Epithelial cell of proximal tubule (primary cell): ENCODE measurements around the gene HDDC3. TPM values are rescaled to one million over a fixed set of nuclear protein-coding genes. Genes with fewer than 3 reads are reported as not detected.
A peak's percentile ranks its signal among the peaks of the same experiment; 100 is the strongest.

Source experiments
- DNase-seq: peaks from one replicate; pipeline ENCODE4 v3.0.0-alpha.2; 2011; ENCODE audit warnings: low read depth
- H3K4me3 ChIP-seq: 2 replicates; pipeline ENCODE4 v1.5.1; 2011; ENCODE audit warnings: low read depth, mild to moderate bottlenecking, low read length
- total RNA-seq: library from RNA; depleted of rRNA; stranded (reverse); fragments of >200 nt; gene quantifications from 2 replicates; pipeline ENCODE4 v1.2.3, GENCODE V29; 2015
- TF ChIP-seq, protein P1 (sequence below): conservative IDR thresholded peaks from 2 replicates; pipeline ENCODE4 v1.5.1; 2012; ENCODE audit warnings: low read depth, mild to moderate bottlenecking, low read length

HDDC3 gene, protein sequence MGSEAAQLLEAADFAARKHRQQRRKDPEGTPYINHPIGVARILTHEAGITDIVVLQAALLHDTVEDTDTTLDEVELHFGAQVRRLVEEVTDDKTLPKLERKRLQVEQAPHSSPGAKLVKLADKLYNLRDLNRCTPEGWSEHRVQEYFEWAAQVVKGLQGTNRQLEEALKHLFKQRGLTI
- 21.8 and 28.5 TPM in 2 replicates for total RNA-seq

DNA sequence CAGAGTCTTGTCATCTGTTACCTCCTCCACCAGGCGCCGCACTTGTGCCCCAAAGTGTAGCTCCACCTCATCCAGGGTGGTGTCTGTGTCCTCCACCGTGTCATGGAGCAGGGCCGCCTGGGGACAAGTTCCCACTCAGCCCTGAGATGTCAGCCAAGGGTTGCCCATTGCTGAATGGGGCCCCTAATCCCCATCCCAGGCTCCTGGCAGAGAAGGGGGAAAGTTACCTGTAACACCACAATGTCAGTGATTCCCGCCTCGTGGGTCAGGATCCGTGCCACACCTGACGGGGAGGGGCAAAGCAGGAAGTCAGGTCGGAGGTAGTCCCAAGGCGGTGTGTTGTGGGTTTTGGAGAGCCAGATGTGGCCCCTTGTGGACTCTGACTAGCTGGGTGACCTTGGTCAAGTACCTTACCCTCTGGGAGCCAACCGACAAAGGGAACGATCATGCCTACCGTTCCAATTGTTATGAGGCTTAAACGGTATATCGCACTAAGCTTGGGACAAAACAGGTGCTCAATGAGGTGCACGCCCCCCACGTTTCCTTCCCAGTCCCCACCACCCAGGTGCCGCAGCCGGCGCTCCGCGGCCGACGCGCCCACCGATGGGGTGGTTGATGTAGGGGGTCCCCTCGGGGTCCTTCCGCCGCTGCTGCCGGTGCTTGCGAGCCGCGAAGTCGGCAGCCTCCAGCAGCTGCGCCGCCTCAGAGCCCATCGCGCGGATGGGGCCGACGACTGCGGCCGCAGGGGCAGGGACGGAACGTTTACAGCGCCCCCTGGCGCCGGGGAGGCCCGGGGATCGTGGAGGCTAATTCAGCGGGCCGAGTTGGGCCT lies at the start of gene HDDC3:
HDDC3 (minus strand) TSS at position 722 of the 832 bp plus-strand sequence; CDS start at position 713, 9 bp downstream.
- DNase-seq, result no peak
- TF ChIP-seq, protein P1, sequence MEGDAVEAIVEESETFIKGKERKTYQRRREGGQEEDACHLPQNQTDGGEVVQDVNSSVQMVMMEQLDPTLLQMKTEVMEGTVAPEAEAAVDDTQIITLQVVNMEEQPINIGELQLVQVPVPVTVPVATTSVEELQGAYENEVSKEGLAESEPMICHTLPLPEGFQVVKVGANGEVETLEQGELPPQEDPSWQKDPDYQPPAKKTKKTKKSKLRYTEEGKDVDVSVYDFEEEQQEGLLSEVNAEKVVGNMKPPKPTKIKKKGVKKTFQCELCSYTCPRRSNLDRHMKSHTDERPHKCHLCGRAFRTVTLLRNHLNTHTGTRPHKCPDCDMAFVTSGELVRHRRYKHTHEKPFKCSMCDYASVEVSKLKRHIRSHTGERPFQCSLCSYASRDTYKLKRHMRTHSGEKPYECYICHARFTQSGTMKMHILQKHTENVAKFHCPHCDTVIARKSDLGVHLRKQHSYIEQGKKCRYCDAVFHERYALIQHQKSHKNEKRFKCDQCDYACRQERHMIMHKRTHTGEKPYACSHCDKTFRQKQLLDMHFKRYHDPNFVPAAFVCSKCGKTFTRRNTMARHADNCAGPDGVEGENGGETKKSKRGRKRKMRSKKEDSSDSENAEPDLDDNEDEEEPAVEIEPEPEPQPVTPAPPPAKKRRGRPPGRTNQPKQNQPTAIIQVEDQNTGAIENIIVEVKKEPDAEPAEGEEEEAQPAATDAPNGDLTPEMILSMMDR, result peak; percentile 84
- H3K4me3 ChIP-seq, result peak within 1 kb of the TSS; percentile 81

DNA sequence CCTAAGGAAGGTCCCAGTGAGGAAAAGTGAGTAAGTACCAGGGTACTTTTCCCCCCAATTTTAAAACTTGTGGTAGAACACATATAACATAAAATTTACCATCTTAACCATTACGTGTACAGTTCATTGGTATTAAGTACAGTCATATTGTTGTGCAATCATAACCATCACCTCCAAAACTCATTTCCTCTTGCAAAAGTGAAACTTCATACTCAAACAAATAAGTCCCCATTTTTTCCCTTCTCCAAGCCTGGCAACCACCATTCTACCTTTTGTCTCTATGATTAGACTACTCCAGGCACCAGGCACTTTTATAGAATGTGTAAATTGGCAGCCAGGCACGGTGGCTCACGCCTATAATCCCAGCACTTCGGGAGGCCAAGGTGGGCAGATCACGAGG lies 49.8 kb upstream of the HDDC3 start:
- H3K4me3 ChIP-seq, result no peak overlapping the region
- TF ChIP-seq, protein P1, result no peak
- no peak for DNase-seq

DNA sequence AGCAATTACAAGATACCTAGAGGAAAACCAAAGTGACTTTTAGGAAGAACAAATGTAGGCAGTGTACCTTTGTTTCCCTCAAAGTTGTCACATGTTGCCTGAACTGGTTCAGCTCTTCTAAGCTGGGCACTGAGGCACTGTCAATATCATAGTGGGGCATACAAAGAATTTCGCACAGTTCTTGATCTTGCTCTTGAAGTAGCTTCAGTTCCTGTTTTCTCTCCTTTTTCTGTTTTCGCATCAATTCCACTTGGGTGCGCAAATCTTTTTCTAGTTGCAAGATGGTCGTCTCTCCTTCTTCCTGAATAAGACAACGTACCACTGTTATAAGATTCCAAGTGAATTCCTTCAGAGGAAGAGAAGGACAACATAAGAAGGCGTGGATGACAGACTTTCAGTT lies 49.3 kb upstream of the HDDC3 start:
- DNase-seq, result no peak
- TF ChIP-seq, protein P1, result no peak

DNA sequence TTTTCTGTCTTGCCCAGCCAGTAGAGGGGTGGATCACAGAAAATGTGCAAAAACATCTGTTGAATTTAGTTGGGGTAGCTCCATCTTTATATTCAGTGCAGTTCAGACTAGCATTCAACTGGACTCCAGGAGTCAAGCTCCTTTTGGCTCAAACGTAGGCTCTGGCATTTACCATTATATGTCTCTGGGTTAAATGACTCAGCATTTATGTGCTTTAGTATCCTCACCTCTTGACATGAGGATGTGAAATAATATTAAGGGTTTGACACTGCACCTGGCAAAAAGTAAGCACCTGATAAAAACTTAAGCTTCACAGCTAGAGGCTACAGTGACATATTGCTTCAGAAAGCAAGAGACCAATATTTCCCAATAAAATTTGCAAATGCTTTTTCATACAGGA lies 47.2 kb upstream of the HDDC3 start:
- DNase-seq, result no peak
- H3K4me3 ChIP-seq, result no peak overlapping the region
- TF ChIP-seq, protein P1, result no peak

More for the DNA sequence above, 49.3 kb upstream of the HDDC3 start:
- H3K4me3 ChIP-seq, result no peak overlapping the region

DNA sequence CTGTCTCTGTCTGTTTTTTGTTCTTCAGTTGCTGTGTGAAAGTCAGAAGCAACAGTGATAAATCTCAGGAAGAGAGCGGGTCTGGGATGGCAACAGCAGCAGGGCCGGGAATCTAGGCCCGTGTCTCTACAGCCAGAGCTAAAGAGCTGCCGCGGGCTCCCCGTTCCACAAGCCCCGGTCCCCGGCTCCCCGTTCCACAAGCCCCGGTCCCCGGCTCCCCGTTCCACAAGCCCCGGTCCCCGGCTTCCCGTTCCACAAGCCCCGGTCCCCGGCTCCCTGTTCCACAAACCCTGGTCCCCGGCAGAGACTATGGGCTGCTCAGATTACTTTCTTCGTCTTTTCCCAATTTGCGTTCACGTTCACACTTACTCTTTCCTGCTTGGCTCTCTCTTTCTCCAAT lies 41.9 kb upstream of the HDDC3 start:
- no peak for DNase-seq
- TF ChIP-seq, protein P1, result no peak
- H3K4me3 ChIP-seq, result no peak overlapping the region

DNA sequence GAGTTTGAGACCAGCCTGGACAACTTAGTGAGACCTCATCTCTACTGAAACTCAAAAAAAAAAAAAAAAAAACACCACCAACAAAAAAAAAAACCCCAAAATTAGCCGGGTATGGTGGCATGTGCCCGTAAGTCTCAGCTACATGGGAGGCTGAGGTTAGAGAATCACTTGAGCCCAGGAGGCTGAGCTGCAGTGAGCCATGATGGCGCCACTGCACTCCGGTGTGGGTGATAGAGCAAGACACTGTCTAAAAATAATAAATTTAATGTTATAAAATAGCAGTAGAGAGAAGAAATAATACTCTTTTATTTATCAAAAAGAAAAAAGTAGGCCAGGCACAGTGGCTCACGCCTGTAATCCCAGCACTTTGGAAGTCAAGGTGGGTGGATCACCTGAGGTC lies 39.8 kb upstream of the HDDC3 start:
- no peak overlapping the region for H3K4me3 ChIP-seq
- TF ChIP-seq, protein P1, result no peak
- DNase-seq, result no peak

DNA sequence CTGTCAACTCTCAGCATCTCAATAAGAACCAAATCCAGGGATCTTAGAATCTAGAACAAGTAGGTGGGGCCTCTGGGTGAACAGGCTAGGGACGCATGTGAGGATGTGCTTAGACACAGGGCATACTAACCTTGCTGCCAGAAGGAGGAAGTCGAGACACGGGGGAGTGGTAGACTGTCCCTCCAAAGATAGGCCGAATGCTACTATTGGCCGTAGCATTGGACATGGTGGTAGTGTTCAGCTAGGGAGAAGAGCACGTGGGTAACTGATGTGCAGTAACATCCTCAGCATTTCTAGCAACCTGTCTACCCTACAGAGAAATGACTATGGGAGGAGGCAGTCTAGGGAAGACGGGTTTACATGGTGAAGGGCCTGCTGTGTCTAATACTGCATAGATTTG lies 37.9 kb upstream of the HDDC3 start:
- H3K4me3 ChIP-seq, result no peak overlapping the region
- no peak for DNase-seq
- TF ChIP-seq, protein P1, result no peak
